GM21526 (cell line): ENCODE results near the gene SLC7A1.
A peak's percentile ranks its signal among the peaks of the same experiment; 100 is the strongest.

Experiments used
- ATAC-seq: cut with Tn5 transposase; IDR thresholded peaks from one replicate; pipeline ENCODE4 v1.9.1; 2021; ENCODE audit warnings: moderate library complexity; ENCODE audit not compliant: unreplicated experiment, low FRiP score

The SLC7A1 gene

DNA sequence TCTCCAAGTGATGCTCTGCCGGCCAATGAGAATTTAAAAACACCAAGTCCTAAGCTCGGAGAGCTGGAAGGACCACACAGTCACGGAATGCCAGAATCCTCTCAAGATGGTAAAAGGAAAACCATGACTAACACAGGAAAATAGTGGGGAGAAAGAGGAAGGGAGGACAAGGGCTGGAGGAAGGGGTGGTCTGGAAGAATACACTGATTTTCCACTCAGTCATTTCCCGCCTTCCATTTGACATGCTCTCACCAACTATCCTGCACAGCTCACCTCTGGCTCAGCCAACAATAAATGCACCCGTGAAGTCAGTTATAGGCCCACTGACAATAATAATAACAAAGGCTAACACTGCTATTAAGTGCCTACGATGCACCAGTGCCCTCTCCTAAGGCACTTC, 31.5 kb downstream of the SLC7A1 start:
- no peak for ATAC-seq

DNA sequence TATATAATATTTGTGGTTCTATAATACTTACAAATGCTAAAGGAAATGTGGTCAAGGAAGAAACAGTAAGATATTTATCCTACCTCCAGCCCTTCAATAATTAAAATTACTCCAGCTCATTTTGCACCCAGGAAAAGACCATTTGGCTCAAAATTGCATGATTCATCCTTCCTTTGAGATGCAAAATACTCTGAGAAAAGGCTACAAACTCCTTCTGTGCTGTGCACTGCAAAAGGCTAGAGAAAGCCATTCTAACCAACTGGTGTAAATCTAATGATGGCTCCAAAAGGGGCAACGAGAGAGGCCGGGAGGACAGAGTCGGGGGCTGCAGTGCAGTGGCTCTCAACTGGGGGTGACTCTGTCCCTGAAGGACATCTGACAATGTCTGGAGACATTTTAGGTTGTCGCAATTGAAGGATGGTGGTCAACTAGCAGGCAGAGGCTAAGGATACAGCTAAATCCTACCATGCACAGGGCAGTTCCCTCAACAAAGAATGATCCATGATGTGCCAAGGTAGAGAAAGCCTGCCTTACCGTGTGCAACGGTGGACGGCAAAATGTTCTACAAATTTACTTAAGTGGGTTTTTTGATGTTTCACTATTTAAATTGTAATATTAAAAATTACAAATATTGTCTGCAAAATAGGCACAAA, 32.6 kb downstream of the SLC7A1 start:
- ATAC-seq = no peak

DNA sequence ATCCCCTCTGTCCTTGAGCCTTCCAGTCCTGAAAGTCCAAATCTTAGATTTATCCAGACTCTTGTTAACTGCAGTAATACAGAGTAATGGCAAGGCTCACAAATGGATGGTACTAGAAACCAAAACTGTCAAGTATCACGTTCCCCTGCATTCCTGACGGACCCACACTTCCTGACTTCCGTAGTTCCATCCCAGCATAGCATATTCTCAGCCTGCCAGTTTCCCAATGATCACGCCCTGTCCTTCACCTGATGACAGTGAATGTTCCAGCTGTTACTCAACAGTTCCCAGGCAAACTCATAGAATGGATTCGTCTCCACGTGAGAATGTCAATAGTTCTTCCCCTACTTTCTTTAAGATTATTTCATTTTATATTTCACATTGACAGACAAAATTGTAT, 33.6 kb downstream of the SLC7A1 start:
- no peak for ATAC-seq

DNA sequence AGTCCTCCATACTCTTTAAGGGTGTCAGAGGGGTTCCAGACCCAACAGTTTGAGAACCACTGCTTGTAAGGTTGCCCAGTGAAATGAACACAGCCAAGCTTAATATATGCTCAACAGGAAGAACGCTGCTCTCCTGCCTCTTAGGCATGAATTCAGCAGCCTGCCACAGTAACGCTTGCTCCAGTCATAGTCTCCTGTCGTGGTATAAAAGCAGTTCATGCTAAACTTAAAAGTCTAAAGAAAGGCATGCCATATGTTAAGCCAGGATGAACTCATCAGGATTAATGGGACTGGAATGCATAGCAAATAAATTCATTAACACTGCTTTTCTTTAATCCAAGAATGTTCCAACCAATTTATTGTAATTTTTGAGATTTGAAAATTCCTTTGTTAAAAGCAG, 38.7 kb downstream of the SLC7A1 start:
- ATAC-seq = no peak

DNA sequence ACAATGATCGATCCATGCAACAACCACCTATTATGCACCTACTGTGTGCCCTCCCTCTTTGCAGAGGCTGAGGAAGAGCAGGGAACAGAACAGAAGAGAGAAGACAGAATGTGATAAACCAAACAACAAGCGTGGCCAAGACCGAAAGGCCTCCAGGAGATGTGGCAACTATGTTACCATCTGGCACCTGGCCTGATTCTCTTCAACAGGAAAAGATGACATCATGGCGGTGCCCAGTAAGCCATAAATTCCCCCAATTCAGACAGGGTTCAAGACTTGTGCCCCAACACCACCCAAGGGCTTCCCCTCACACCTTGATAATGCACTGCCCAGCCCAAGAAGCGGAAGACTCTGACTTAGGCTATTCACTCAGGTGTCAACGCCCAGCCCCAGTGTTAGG, 44.3 kb downstream of the SLC7A1 start:
- ATAC-seq = no peak

DNA sequence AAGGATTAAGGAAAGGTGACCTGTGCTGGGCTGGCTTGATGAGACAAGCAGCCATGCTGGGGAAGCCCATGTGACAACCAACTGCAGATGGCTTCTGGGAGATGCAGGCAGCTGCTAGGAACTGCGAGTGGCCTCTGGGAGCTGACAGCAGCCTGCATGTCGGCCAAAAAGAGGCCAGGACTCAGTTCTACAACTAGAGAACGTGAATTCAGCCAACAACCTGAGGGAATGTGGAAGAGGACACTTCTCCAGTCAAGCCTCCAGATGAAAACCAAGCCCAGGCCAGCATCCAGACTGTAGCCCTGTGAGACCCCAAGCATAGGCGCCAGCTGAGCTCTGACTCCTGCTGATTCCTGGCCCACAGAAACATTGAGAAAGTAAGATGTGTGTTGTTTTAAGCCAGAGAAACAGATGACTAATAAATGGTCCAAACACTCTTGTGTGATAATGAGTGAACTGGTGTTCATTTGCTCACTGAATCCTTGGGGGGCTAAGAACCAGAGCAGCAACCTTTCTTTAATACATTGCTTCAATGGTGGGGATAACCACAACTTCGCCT, 45.0 kb downstream of the SLC7A1 start:
- no peak for ATAC-seq

DNA sequence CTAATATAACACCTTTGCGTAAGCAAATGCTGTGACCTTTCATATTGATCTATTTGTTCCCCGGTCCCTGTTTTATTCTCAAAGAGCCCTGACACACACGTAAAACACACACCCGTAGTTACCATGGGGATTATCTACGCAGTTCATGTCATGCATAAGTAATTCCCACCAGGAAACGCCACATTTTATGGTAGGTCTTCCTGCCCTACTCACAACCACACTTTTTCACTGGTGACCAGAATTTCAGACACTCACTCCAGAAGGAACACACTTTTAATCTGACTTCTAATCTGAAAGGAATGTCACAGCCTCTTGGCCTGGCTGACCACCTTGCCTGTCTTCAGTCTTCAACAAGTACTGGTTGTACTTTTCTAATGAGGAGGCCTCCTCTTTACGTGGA, 46.8 kb downstream of the SLC7A1 start:
- ATAC-seq = no peak

DNA sequence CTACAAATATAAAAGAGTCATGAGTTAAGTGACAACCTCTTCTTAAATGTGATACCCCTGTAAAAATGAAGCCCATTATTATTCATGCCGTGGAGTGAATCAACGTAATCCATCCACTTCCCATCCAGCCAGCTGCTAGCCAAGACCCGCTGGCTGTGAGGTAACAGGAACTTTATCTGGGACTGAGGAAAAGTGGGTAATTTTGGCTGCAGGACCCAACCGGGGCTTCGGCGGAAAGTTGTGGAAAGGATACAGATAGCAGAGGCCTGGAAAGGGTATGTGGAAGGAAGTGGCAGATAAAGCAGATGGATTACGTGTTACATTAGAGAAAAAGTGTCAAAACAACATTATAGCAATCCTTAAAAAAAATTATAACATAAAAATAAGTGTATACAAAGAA, 48.3 kb downstream of the SLC7A1 start:
- no peak for ATAC-seq

DNA sequence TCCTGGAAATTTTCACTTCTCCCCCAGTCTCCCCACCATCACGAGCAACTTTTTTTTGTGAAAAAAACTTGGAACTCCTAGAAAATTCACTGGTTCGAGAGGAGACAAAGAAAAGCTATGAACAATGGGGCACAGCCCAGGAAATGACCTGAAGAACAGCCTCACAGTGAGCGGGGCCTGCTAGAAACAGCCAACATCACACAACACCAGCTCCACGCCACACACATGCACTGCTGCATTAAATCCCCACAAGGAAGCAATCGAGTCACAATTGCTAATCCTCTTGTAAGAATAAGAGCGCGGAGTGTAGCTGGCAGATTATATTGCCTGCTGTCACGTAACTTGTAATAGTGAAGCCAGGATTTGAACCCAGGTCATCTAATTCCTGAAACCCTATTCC, 48.8 kb downstream of the SLC7A1 start:
- ATAC-seq = no peak

DNA sequence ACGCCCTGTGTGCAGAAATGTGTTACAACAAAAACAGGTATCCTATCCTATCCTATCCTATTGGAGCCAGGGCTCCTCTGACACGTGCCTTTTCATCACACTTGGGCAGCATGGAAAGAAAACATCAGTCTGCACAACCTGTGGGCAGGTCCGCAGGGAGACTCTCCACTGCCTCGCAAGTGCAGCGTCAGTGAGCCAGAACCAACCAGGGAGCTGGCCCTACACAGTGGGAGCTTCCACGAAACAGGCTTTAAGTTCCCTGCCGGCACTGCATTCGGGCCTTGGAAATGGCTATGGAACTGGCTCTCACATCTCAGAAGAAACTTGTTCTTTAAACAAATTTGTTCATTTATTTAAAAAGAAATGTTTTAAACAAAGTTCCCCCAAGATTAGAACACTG, 49.5 kb downstream of the SLC7A1 start:
- ATAC-seq = no peak

DNA sequence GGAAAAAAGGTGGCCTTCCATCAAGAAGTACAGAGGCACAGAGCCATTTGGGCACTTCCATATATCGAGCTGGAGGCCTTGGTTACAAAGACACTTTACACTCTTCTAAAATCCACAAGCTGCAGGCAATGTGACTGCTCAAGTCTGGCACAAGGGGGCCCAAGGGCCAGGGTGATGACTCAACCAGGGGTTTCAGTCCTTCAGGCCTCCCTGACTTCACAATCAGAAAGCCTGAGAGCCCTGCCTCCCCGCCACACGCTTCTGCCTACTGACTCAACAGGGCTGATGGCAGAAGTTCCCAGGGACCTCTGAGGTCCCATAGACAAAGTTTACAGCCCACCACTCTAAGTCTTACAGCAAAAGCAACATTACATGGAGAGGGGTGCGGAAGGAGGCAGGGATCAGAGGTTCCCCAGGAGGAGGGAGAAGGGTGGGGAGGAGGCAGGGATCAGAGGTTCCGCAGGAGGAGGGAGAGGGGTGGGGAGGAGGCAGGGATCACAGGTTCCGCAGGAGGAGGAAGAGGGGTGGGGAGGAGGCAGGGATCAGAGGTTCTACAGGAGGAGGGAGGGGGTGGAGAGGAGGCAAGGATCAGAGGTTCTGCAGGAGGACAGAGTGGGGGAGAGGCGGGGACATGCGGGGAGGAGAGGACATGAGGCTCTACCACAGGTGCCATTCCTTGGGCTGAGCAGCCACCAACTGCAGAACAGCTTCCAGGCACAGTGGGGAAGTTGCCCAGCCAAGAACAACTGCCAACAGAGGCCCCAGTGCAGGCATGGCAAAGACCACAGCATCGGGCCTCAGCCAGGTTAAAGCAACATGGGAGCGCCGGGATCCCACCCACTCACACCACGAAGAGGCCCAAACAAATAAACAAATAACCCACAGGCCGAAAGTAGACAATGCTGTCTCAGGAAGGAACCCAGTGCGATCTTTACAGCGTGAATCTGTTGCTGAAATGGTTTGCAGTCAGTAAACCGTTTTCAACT, 52.0 kb downstream of the SLC7A1 start:
- peak; percentile 97 for ATAC-seq

DNA sequence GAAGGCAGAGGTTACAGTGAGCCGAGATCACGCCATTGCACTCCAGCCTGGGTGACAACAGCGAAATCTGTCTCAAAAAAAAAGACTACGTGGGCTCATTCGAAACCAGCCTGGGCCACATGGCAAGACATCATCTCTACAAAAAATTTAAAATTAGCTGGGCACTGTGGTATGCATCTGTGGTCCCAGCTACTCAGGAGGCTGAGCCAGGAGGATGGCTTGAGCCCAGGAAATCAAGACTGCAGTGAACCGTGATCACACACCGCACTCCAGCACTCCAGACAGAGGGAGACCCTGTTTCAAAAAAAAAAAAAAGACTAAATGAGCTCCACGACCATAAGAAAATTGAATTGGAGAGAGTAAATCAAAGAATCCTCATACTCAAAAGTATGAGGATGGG, 53.1 kb downstream of the SLC7A1 start:
- no peak for ATAC-seq

DNA sequence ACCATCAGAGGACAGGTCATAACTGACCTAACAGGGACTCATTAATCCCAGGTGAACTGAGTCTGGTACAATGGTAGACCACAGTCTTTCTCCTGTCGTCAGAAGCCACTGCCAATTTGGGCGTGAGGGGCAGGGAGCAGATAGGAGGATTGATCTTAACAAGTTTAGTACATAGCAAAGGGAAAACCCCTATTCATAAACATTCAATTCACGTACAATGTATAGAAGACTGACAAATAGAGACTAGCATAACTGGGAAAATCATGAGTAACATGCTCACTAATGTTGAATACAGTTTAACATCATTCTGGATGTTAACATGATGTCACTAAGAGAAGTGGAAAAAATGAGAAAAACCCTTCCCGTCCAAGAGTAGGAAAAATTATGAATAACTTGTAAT, 54.1 kb downstream of the SLC7A1 start:
- ATAC-seq = no peak

DNA sequence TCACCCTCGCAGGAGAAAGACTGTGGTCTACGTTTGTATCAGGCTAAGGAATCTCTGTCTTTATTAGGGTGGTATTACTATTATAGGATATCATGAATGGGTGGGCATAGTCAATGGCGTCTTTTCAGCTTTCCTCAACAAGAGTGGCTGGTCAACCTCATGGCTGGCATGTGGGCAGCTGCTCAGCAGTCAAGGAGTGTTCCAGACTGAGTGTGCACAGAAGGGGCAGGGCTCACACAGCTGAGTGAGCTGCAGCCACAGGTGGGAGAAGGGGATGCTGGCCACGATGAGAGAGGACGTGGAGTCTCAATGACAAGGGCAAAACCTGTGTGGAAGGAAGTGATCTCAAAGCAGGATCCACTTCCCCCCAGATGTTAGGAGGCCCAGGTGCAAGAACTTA, 54.7 kb downstream of the SLC7A1 start:
- no peak for ATAC-seq

DNA sequence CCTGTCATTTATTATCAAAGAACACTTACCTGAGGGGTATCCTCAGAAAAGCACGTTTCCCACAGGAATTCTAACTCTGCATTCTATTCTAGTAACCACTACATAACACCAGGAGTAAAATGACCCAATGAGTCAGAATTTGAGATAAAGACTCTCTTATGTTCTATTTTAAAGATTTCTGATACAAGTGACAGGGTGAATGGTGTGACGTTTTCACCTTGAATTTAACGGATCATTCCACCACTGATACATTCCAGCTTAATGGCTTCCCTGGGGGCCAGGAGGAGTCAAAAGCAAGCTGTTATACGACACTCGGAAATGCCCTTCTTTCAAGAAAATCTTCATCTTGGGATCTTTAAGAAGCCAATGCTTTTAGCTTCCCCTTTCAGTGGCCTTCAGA, 55.2 kb downstream of the SLC7A1 start:
- ATAC-seq = no peak

DNA sequence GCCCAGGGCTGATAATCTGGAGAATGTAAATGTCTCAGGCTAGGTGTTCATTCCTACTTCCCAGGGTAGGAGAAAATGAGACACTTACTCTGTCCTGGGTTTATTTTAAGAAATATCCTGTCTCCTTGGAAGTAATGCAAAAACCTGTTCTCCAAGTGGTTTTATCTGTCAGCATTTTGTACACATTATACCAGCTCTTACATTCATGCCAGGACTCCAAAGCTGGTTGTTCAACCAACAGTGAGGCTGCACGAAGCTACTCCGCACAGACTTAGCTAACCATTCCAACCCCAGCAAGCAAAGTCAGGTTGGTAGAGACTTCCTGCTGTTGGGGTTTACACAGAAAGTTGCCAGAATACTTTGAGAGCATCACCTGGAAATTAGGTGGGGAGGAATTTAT, 55.6 kb downstream of the SLC7A1 start:
- no peak for ATAC-seq

DNA sequence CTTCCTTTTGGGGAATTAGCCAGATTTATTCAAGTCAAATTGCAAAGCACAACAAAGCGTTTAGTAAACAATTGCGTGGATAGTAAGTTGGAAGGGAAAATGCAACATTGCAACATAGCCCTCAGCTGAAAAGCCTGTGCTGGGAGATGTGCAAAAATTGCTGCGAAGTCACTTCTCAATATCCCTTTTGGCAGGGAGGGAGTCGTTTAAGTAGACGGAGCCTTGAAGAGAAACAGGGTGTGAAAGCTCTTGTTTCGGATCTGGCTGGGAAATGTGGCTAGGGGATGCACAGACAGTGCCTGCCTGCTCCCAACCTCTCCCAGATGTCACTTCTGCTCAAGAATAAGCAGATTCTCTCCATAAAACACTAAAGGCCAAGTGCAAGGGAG, 56.8 kb downstream of the SLC7A1 start:
- no peak for ATAC-seq

DNA sequence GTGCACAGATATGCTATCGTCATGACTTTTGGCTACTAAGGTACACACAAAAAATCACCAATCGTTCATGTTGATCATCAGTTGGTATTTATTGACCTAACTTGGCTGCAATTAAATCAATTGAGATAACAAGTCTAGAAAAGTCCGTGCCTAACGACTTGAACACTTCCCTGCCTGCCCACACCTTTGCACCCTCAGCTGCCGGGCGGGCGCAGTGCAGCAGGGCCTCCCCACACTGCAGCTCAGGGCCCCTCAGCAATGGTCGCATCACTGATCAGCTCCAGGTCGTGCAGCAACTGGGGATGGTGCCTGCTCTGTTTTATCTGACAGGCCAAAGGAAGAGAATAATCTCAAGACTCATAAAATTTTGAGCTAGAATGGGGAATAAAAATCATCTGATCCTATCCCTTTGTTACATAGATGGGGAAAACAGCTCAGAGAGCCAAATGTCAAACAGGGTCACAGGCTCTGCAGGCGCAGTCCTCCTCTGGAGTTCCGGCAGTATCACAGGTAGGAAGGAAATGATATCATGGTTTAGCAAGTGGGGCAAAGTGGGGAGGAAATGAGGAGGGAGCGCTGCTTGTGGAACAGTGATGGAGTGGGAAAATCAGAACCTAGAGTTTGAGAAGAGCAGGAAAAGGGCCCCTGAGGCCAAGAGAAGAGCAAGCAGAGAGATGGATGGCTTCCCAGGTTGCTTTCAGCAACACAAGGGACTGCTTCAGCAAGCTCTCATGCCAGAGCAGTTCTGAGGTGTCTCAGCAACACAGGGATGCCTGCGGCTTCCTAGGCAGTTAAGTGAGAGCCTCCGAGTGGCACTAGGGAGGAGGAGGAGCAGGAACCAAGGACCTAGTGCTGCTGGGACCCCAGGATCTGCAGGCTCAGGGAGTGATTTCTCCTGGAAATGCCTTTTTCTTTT, 57.5 kb downstream of the SLC7A1 start:
- ATAC-seq = no peak

DNA sequence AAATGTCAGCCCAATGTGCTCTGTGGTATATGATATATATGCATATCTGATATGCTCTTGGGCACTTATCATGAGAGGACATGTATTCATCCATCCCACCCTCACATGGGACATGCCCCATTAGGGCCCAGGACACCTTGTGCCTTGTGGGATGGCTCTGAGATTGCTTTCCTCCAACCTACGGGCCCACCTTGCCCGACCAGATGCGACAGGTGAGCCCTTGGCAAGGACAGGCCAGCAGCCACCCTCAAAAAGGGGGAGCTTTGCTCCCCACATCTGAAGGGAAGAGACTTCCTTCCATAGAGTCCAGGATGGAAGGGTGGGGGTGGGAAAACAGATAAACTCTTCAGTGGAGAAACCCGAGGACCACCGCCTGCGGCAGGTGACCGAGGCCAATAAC, 58.6 kb downstream of the SLC7A1 start:
- no peak for ATAC-seq
